Immature natural killer cell (primary cell): ENCODE measurements around the gene WDR7. TPM values are rescaled to one million over a fixed set of nuclear protein-coding genes. Genes with fewer than 3 reads are reported as not detected.

Experiments used
- DNase-seq, 3 donors: peaks; one replicate each; pipeline ENCODE4 v3.0.0; 2022; ENCODE audit warnings: mixed read lengths in 1 of 3
- H3K27ac Mint-ChIP-seq, 6 donors: one replicate each; pipeline ENCODE4 v1.8.0; 2020; ENCODE audit warnings: mixed read lengths in 6 of 6, mild to moderate bottlenecking in 5 of 6, inconsistent platforms in 4 of 6, moderate library complexity in 3 of 6
- H3K27me3 Mint-ChIP-seq, 3 donors: one replicate each; pipeline ENCODE4 v1.8.0; 2020 to 2021; ENCODE audit warnings: low read depth in 3 of 3, mild to moderate bottlenecking in 3 of 3, mixed read lengths in 3 of 3, moderate library complexity in 3 of 3, inconsistent platforms in 1 of 3
- H3K36me3 Mint-ChIP-seq, 3 donors: one replicate each; pipeline ENCODE4 v1.8.0; 2020; ENCODE audit warnings: mixed read lengths in 3 of 3, inconsistent platforms in 2 of 3, mild to moderate bottlenecking in 2 of 3
- H3K4me1 Mint-ChIP-seq, 2 donors: one replicate each; pipeline ENCODE4 v1.8.0; 2020; ENCODE audit warnings: inconsistent platforms in 2 of 2, mild to moderate bottlenecking in 2 of 2, mixed read lengths in 2 of 2, moderate library complexity in 1 of 2
- H3K4me3 Mint-ChIP-seq, 5 donors: one replicate each; pipeline ENCODE4 v1.8.0; 2020; ENCODE audit warnings: mild to moderate bottlenecking in 5 of 5, mixed read lengths in 5 of 5, inconsistent platforms in 3 of 5, moderate library complexity in 3 of 5
- H3K9me3 Mint-ChIP-seq, 6 donors: one replicate each; pipeline ENCODE4 v1.8.0; 2020; ENCODE audit warnings: mild to moderate bottlenecking in 6 of 6, mixed read lengths in 6 of 6, inconsistent platforms in 4 of 6, moderate library complexity in 3 of 6
- polyA plus RNA-seq, 3 donors: library from polyadenylated mRNA; unstranded; fragments of 300-500 nt; fragmentation: Illumina TruSeq; gene quantifications; one replicate each; pipeline ENCODE4 v1.2.3, GENCODE V29; 2021

The WDR7 gene
- polyA plus RNA-seq, 3 donors from 2014 or later = 18.3 to 38.2 (median 23.3) TPM

GRCh38 chr18:56662063-56662408, 10.9 kb downstream of the WDR7 start:
- Mint-ChIP-seq H3K4me3 (no peak overlapping the region), H3K4me1 (peaks cover 17 to 39% of the 10 kb centered on the region in 2 donors), H3K36me3 (peaks cover 0 to 9% (median 0%) of the 10 kb centered on the region in 3 donors), H3K27me3 (peaks cover 0 to 6% (median 0%) of the 10 kb centered on the region in 3 donors), H3K27ac (no peak overlapping the region), H3K9me3 (no peaks in the 10 kb centered on the region)
- DNase-seq = no peak

- H3K27ac Mint-ChIP-seq = no peak overlapping the region
- H3K27me3 Mint-ChIP-seq = peaks cover 0 to 6% (median 0%) of the 10 kb centered on the region in 3 donors
- H3K9me3 Mint-ChIP-seq = no peaks in the 10 kb centered on the region
- peaks cover 19 to 43% of the 10 kb centered on the region in 2 donors for H3K4me1 Mint-ChIP-seq
- no peak overlapping the region for H3K4me3 Mint-ChIP-seq
- H3K36me3 Mint-ChIP-seq = peaks cover 0 to 9% (median 0%) of the 10 kb centered on the region in 3 donors
- DNase-seq = no peak
Observed at GRCh38 chr18:56662502-56662901, 11.3 kb downstream of the WDR7 start.

- DNase-seq = no peak
- H3K27me3 Mint-ChIP-seq = peaks cover 0 to 6% (median 0%) of the 10 kb centered on the region in 3 donors
- H3K36me3 Mint-ChIP-seq = peaks cover 0 to 9% (median 0%) of the 10 kb centered on the region in 3 donors
- H3K27ac Mint-ChIP-seq = no peak overlapping the region
- H3K9me3 Mint-ChIP-seq = no peaks in the 10 kb centered on the region
- no peak overlapping the region for H3K4me3 Mint-ChIP-seq
- peaks cover 20 to 47% of the 10 kb centered on the region in 2 donors for H3K4me1 Mint-ChIP-seq
Observed at GRCh38 chr18:56662902-56663301, 11.7 kb downstream of the WDR7 start.

- Mint-ChIP-seq H3K27me3 (peaks cover 0 to 4% (median 0%) of the 10 kb centered on the region in 3 donors), H3K4me3 (no peak overlapping the region), H3K4me1 (peaks cover 25 to 40% of the 10 kb centered on the region in 2 donors), H3K36me3 (peaks cover under 1 to 11% (median 3%) of the 10 kb centered on the region in 3 donors), H3K9me3 (no peaks in the 10 kb centered on the region), H3K27ac (peak overlapping the region in 1 of 6 donors; percentile 89)
- no peak for DNase-seq
Observed at GRCh38 chr18:56672391-56672790, 21.2 kb downstream of the WDR7 start.

- peaks cover 23 to 34% of the 10 kb centered on the region in 2 donors for H3K4me1 Mint-ChIP-seq
- H3K4me3 Mint-ChIP-seq = no peak overlapping the region
- H3K9me3 Mint-ChIP-seq = peaks cover 0 to 2% (median 0%) of the 10 kb centered on the region in 6 donors
- H3K36me3 Mint-ChIP-seq = peaks cover 6 to 17% (median 8%) of the 10 kb centered on the region in 3 donors
- no peak for DNase-seq
- H3K27me3 Mint-ChIP-seq = peaks cover 0 to 4% (median 2%) of the 10 kb centered on the region in 3 donors
- H3K27ac Mint-ChIP-seq = no peak overlapping the region
Observed at GRCh38 chr18:56672981-56673380, 21.8 kb downstream of the WDR7 start.

- Mint-ChIP-seq H3K4me3 (no peak overlapping the region), H3K27me3 (peaks cover 0 to 2% (median 1%) of the 10 kb centered on the region in 3 donors), H3K36me3 (peaks cover 9 to 20% (median 11%) of the 10 kb centered on the region in 3 donors), H3K4me1 (peaks cover 5 to 10% of the 10 kb centered on the region in 2 donors), H3K27ac (peak overlapping the region in 1 of 6 donors; percentile 46), H3K9me3 (peaks cover 0 to 2% (median 0%) of the 10 kb centered on the region in 6 donors)
- no peak for DNase-seq
Observed at GRCh38 chr18:56676639-56677038, 25.5 kb downstream of the WDR7 start.

GRCh38 chr18:56678836-56679565, 27.8 kb downstream of the WDR7 start:
- peaks cover 0 to 2% (median 0%) of the 10 kb centered on the region in 6 donors for H3K9me3 Mint-ChIP-seq
- H3K4me1 Mint-ChIP-seq = no peaks in the 10 kb centered on the region
- no peak overlapping the region for H3K27ac Mint-ChIP-seq

GRCh38 chr18:56684277-56684676, 33.1 kb downstream of the WDR7 start:
- Mint-ChIP-seq H3K4me1 (no peaks in the 10 kb centered on the region), H3K4me3 (no peak overlapping the region), H3K9me3 (no peaks in the 10 kb centered on the region), H3K27ac (peak overlapping the region in 1 of 6 donors; percentile 37), H3K27me3 (no peaks in the 10 kb centered on the region), H3K36me3 (peaks cover 3 to 32% (median 10%) of the 10 kb centered on the region in 3 donors)
- no peak for DNase-seq

More at GRCh38 chr18:56678836-56679565, 27.8 kb downstream of the WDR7 start:
- no peak for DNase-seq
- Mint-ChIP-seq H3K27me3 (peaks cover 0 to 2% (median 1%) of the 10 kb centered on the region in 3 donors), H3K36me3 (peaks cover 11 to 26% (median 18%) of the 10 kb centered on the region in 3 donors), H3K4me3 (no peak overlapping the region)

GRCh38 chr18:56691530-56691929, 40.4 kb downstream of the WDR7 start:
- H3K36me3 Mint-ChIP-seq = peaks cover 6 to 19% (median 8%) of the 10 kb centered on the region in 3 donors
- no peaks in the 10 kb centered on the region for H3K27me3 Mint-ChIP-seq
- H3K9me3 Mint-ChIP-seq = no peaks in the 10 kb centered on the region
- no peak for DNase-seq
- H3K4me1 Mint-ChIP-seq = no peaks in the 10 kb centered on the region
- H3K27ac Mint-ChIP-seq = no peak overlapping the region
- no peak overlapping the region for H3K4me3 Mint-ChIP-seq

- no peaks in the 10 kb centered on the region for H3K27me3 Mint-ChIP-seq
- H3K9me3 Mint-ChIP-seq = no peaks in the 10 kb centered on the region
- no peak for DNase-seq
- H3K4me3 Mint-ChIP-seq = no peak overlapping the region
- no peak overlapping the region for H3K27ac Mint-ChIP-seq
- peaks cover 4 to 23% (median 9%) of the 10 kb centered on the region in 3 donors for H3K36me3 Mint-ChIP-seq
- peaks cover 2 to 5% of the 10 kb centered on the region in 2 donors for H3K4me1 Mint-ChIP-seq
Observed at GRCh38 chr18:56696966-56697365, 45.8 kb downstream of the WDR7 start.

- Mint-ChIP-seq H3K27me3 (no peaks in the 10 kb centered on the region), H3K4me3 (no peak overlapping the region), H3K36me3 (peaks cover 4 to 13% (median 9%) of the 10 kb centered on the region in 3 donors), H3K9me3 (no peaks in the 10 kb centered on the region), H3K4me1 (peaks cover 2 to 5% of the 10 kb centered on the region in 2 donors), H3K27ac (no peak overlapping the region)
- DNase-seq = peak in 2 of 3 donors; percentile 5 to 13
Observed at GRCh38 chr18:56702946-56703345, 51.8 kb downstream of the WDR7 start.

- Mint-ChIP-seq H3K27ac (peak overlapping the region in 1 of 6 donors; percentile 40), H3K4me3 (no peak overlapping the region), H3K36me3 (peaks cover 4 to 10% (median 9%) of the 10 kb centered on the region in 3 donors), H3K9me3 (no peaks in the 10 kb centered on the region), H3K27me3 (no peaks in the 10 kb centered on the region), H3K4me1 (peaks cover 0 to 7% of the 10 kb centered on the region in 2 donors)
- peak; percentile 33 to 57 (median 40) for DNase-seq
Observed at GRCh38 chr18:56709463-56709862, 58.3 kb downstream of the WDR7 start.

- no peak for DNase-seq
- Mint-ChIP-seq H3K36me3 (peaks cover 0 to 4% (median 4%) of the 10 kb centered on the region in 3 donors), H3K27ac (no peak overlapping the region), H3K4me3 (no peak overlapping the region), H3K9me3 (no peaks in the 10 kb centered on the region), H3K4me1 (peaks cover 4 to 18% of the 10 kb centered on the region in 2 donors), H3K27me3 (no peaks in the 10 kb centered on the region)
Observed at GRCh38 chr18:56711708-56712445, 60.7 kb downstream of the WDR7 start.

GRCh38 chr18:56712761-56713160, 61.6 kb downstream of the WDR7 start:
- H3K27ac Mint-ChIP-seq = no peak overlapping the region
- H3K36me3 Mint-ChIP-seq = peaks cover 0 to under 1% (median 0%) of the 10 kb centered on the region in 3 donors
- no peak for DNase-seq
- H3K9me3 Mint-ChIP-seq = no peaks in the 10 kb centered on the region
- peaks cover 6 to 23% of the 10 kb centered on the region in 2 donors for H3K4me1 Mint-ChIP-seq
- H3K4me3 Mint-ChIP-seq = no peak overlapping the region
- H3K27me3 Mint-ChIP-seq = no peaks in the 10 kb centered on the region
